Stimulated activated CD4-positive, alpha-beta T cell treated with anti-CD3 and anti-CD28 coated beads, TNF-alpha, amount 100 ng/mL, for 24 hours (primary cell): ENCODE measurements around the gene FREM2.

Experiments used
- DNase-seq, 3 experiments: peaks; one replicate each; pipeline ENCODE4 v3.0.0-alpha.2; 2020; ENCODE audit warnings: low read depth in 3 of 3

Gene FREM2

GRCh38 chr13:38758277-38758676 is 71.4 kb downstream of the FREM2 start:
- no peak for DNase-seq

GRCh38 chr13:38759390-38759789 is 72.5 kb downstream of the FREM2 start:
- DNase-seq: no peak

GRCh38 chr13:38763446-38764381 is 76.8 kb downstream of the FREM2 start:
- DNase-seq: no peak

GRCh38 chr13:38766799-38767198 is 79.9 kb downstream of the FREM2 start:
- no peak for DNase-seq

- DNase-seq: no peak
These were observed 80.8 kb downstream of the FREM2 start for GRCh38 chr13:38767506-38768265.

GRCh38 chr13:38769526-38769925 is 82.6 kb downstream of the FREM2 start:
- DNase-seq: no peak

- DNase-seq: no peak
These were observed 88.2 kb downstream of the FREM2 start for GRCh38 chr13:38775085-38775484.

- no peak for DNase-seq
These were observed 90.7 kb downstream of the FREM2 start for GRCh38 chr13:38777347-38778119.

GRCh38 chr13:38781539-38781938 is 94.7 kb downstream of the FREM2 start:
- no peak for DNase-seq

- DNase-seq: no peak
These were observed 97.4 kb downstream of the FREM2 start for GRCh38 chr13:38784036-38784880.

- no peak for DNase-seq
These were observed 98.2 kb downstream of the FREM2 start for GRCh38 chr13:38785042-38785441.

- DNase-seq: no peak
These were observed 98.6 kb downstream of the FREM2 start for GRCh38 chr13:38785490-38785889.

GRCh38 chr13:38787550-38787949 is 100.7 kb downstream of the FREM2 start:
- DNase-seq: no peak

- DNase-seq: no peak
These were observed 110.0 kb downstream of the FREM2 start for GRCh38 chr13:38796890-38797289.

- DNase-seq: no peak
These were observed 116.7 kb downstream of the FREM2 start for GRCh38 chr13:38803531-38803930.

GRCh38 chr13:38804061-38804460 is 117.2 kb downstream of the FREM2 start:
- DNase-seq: no peak

- DNase-seq: no peak
These were observed 117.7 kb downstream of the FREM2 start for GRCh38 chr13:38804536-38804935.

GRCh38 chr13:38814331-38814730 is 127.5 kb downstream of the FREM2 start:
- no peak for DNase-seq

GRCh38 chr13:38819053-38819452 is 132.2 kb downstream of the FREM2 start:
- no peak for DNase-seq

GRCh38 chr13:38819596-38819995 is 132.7 kb downstream of the FREM2 start:
- DNase-seq: no peak
